ENCODE measurements around the gene NFE2L3. TPM values are rescaled to one million over a fixed set of nuclear protein-coding genes. Genes with fewer than 3 reads are reported as not detected.
"Not testable (repeated sequence)": the region's sequence is repeated elsewhere in the genome, so short reads cannot be mapped to it uniquely, and the experiment has no call there.

Gene NFE2L3
- total RNA-seq, 1 experiment from 2014 or later, result 110 TPM

DNA sequence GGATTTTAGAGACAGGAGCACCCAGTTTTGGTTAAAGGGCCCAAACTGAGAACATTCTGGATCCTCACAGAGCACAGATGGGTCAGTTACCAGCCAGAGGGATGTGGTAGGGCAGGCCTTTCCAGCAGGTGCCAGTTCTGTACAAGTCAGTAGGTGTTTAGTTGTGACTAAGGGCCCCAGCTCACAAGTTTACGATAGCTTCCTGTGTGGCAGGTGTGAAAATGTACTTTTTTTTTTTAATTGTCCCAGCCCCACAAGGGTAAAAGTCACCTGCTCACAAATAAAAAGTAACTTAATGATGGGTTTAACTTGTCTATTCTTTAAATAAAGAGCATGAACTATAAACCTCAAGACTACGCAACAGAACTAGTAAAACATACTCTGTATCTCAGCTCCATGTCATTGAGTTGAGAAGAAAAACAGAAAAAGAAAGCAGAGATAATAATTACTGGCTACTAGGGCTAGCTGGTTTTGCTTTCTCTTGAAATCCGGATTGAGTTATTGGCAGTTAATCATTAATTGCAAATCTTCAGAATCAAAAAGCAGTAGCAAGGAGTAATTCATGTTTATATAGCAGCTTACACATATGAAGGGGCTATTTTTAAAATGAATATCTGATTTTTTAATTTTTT is 15.4 kb downstream of the NFE2L3 start:
- no peak for DNase-seq (ENCODE audit: low spot score)

DNA sequence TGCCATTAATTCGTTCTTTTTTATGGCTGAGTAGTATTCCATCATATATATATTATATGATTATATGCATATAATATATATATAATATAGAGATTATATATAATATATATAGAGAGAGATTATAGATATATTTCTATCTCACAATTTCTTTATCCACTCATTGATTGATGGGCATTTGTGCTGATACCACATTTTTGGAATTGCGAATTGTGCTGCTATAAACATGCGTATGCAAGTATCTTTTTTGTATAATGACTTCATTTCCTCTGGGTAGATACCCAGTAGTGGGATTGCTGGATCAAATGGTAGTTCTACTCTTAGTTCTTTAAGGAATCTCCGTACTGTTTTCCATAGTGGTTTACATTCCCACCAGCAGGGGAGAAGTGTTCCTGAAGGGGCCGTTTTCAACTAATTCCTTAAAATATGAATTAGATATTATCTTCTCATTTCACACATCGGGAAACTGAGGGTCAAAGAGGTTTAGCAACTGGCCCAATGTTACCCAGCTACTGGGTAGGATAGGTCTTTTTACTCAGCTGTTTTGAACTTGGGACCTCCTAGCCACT is 16.5 kb downstream of the NFE2L3 start:
- DNase-seq (ENCODE audit: low spot score), result no peak

DNA sequence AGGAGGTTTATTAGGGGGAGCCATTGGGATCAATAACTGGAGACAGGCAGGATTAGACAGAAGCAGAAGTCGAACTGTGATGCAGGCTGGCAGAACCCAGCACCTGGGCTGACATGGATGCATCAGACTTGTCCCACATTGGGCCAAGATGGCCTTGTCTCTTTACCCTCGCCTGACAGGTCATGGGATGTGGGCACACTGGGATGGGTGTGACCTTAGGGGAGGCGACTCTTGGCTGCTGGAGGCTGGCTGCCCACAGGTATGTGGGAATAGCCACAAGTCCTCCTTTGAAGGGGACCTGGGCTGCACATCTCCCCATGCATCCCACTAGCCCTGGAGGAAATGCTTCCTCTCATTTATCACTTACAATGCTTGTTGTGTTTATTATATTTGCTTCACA is 17.3 kb downstream of the NFE2L3 start:
- no peak for DNase-seq (ENCODE audit: low spot score)

DNA sequence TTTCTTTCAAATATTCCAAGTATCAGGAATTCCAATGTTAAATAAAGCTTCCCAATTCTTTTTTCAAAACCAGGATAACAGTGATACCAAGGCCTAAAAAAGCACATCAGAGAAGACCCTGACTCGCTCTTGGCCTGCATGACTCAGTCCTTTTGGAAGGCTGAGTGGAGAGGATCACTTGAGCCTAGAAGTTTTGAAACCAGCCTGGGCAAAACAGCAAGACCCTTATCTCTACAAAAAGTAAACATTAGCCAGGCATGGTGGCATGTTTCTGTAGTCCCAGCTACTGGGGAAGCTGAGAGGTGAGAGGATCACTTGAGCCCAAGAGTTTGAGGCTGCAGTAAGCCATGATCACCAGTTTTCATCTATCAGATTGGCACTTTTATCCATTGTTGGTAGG is 18.7 kb downstream of the NFE2L3 start:
- no peak for DNase-seq (ENCODE audit: low spot score)

DNA sequence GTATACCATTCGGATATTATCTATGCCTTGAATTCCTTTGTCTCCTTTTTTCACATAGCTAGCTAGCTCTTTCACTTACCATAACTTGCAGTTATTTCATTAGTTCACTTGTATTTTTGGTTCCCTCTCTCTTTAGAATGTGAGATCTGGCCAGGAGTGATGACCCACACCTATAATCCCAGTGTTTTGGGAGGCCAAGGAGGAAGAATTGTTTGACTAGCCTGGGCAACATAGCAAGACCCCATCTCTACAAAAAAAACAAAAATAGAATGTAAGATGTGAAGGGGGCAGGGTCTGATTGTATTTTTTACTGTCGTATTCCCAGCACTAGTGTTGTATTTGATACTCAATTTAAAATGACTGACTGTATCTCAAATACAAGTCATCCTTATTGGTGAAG is 19.6 kb downstream of the NFE2L3 start:
- no peak for DNase-seq (ENCODE audit: low spot score)

DNA sequence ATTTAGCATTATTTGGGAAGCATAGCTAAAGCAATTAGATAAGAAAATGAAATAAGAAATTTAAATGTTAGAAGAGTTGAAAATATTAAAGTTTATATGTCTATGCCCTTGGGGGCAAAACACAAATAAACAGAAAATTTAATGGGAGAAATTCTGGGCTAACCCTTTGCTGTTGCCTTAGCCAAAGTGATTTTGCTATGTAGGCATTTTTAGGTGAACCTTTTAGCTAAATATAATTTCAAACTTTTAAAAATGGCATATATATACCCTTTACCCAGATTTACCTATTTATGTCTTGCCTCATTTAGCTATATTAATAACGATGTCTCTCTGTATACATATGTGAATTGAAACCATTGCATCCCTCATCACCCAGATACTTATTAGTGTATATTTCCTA is 20.1 kb downstream of the NFE2L3 start:
- no peak for DNase-seq (ENCODE audit: low spot score)

DNA sequence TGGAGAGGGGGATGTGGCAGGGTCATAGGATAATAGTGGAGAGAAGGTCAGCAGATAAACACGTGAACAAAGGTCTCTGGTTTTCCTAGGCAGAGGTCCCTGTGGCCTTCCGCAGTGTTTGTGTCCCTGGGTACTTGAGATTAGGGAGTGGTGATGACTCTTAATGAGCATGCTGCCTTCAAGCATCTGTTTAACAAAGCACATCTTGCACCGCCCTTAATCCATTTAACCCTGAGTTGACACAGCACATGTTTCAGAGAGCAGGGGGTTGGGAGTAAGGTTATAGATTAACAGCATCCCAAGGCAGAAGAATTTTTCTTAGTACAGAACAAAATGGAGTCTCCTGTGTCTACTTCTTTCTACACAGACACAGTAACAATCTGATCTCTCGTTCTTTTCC is 23.9 kb downstream of the NFE2L3 start:
- DNase-seq (ENCODE audit: low spot score), result not testable (repeated sequence)

DNA sequence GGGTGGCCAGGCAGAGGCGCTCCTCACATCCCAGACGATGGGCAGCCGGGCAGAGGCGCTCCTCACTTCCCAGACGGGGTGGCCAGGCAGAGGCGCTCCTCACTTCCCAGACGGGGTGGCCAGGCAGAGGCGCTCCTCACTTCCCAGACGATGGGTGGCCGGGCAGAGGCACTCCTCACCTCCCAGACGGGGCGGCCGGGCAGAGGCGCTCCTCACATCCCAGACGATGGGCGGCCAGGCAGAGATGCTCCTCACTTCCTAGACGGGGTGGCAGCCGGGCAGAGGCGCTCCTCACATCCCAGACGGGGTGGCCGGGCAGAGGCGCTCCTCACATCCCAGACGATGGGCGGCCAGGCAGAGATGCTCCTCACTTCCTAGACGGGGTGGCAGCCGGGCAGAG is 24.7 kb downstream of the NFE2L3 start:
- DNase-seq (ENCODE audit: low spot score), result not testable (repeated sequence)

DNA sequence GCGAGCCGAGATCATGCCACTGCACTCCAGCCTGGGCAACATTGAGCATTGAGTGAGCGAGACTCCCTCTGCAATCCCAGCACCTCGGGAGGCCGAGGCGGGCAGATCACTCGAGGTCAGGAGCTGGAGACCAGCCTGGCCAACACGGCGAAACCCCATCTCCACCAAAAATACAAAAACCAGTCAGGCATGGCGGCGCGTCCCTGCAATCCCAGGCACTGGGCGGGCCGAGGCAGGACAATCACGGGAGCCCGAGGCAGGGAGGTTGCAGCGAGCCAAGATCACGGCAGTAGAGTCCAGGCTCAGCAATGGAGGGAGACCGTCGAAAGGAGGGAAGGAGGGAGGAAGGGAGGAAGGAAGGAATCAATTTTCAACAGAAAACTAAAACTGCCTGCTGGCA is 25.3 kb downstream of the NFE2L3 start:
- not testable (repeated sequence) for DNase-seq (ENCODE audit: low spot score)

DNA sequence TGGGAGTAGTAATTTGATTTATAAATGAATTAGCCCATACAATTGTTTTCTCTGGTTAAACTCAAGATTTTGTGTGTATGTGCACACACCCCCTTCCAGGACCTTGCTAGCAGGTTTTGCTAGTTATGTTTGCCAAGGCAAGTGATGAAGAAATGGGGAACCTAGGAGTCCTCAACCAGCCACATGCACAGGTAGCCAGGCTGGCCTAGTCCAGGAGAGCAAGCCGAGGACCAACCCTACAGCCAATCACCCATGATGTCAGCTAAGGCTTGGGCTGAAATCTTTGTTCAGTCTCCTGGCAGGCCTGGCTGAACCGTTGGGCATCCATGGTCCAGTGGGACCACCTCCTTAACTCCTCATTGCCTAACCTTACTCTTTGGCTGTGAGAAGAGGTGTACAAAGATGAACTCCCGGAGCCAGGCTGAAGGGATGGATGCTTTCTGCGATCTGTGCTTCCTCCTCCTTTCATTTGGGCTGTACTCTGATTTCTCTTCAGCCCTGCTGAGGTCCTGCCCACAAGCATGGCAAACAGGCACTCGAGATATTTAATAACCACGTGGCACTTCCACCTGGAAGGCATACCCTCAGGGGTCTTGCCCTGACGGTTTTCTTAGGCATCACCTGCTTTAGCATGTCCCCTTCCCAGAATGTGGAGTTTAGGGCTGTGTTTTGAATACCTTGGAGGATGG is 26.4 kb downstream of the NFE2L3 start:
- no peak for DNase-seq (ENCODE audit: low spot score)

DNA sequence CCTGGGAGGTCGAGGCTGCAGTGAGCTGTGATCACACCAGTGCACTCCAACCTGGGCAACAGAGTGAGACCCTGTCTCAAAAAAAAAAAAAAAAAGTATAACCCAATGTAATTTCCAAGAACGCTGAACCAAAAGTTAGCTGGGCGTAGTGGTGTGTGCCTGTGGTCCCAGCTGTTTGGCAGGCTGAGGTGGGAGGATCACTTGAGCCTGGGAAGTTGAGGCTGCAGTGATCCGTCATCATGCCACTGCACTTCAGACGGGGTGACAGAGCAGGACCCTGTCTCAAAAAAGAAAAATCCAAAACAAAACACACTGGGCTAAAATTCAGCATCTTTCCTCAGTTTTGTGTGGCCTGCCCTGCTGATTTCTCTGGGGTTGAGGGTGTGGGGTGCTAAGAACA is 27.4 kb downstream of the NFE2L3 start:
- DNase-seq (ENCODE audit: low spot score), result no peak

DNA sequence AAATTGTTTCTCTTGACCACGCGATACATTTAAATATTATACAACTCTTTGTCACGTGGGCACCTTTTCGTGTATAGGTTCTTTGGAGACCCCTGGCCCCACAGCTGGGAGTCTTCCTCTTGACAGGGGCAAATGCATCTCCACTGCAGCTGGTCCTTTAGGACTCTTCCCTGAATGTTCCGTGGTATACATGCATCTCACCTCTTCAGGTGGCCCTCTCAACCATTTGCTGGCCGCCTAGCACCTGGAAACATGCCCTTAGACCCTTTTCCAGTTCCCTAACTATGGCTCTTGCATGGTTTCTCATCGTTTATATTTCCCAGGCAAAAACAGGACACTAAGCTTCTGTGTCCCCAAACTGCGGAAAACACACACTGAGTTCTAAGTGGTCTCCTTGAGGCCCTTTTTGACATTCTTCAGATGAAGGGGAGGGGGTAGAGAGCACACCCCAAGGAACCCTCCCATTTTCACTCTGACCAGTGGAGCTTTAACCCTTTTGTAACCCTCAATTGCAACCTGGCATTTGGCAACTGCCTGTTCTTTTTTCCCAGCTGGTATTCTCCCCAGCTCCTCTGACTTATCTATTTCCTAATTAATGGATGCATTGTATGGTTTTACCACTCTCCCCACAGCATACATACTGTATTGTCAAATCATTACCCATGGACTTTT is 28.0 kb downstream of the NFE2L3 start:
- no peak for DNase-seq (ENCODE audit: low spot score)

DNA sequence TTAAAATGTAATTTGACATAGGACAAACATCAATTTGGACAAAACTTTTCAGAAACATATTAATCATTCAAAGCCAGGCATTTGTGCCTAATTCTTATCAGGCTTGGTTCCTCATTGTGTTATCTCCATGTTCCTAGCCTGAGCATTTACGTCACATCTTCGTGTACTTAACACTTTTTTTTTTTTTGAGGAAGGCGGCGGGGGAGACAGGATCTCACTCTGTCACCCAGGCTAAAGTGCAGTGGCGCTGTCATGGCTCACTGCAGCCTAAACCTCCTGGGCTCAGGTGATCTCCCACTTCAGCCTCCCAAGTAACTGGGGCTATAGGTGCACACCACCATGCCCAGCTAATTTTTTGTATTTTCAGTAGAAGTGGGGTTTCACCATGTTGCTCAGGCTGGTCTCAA is 28.8 kb downstream of the NFE2L3 start:
- no peak for DNase-seq (ENCODE audit: low spot score)

DNA sequence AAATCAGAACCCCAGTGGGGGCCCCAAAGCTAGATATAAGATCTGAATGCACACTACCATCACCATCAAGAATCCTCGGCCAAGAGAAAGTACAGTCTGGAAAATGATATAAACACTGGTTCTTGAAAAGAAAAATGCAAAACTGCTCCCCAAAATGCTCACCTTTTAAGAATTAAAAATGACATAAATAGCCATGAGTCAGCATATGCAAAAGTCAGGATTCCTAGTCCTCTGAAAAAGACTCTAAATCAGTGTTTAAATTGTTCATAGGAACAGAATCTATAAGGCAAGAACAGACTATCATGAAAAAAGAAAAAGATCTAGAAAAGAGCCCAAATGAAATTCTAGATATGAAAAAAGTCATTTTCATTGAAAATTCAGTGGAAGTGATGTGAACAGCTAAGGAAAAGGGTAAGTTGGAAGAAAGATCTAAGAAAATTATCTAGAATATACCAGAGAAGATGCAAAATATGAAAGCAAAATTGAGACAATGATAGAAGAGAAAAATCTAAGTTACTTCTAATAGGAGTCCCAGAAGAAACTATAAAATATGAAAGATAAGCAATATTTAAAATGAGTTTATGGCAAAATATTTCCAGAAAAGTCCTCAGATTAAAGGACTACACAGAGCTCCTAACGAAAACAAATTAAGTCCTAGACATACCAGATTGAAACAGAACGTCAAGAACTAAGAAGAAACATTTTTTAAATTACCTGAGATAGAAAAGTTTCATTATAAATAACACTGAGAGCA is 29.7 kb downstream of the NFE2L3 start:
- DNase-seq (ENCODE audit: low spot score), result no peak

DNA sequence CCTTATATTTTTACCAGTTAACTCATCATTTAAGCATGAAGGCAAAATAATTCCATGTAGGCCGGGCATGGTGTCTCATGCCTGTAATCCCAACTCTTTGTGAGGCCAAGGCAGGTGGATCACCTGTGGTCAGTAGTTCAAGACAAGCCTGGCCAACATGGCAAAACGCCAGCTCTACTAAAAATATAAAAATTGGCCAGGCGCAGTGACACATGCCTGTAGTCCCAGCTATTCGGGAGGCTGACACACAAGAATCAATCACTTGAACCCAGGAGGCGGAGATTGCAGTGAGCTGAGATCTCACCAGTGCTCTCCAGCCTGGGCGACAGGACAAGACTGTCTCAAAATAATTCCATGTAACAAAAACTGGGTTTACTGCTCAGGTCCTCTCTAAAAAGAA is 30.3 kb downstream of the NFE2L3 start:
- DNase-seq (ENCODE audit: low spot score), result no peak

DNA sequence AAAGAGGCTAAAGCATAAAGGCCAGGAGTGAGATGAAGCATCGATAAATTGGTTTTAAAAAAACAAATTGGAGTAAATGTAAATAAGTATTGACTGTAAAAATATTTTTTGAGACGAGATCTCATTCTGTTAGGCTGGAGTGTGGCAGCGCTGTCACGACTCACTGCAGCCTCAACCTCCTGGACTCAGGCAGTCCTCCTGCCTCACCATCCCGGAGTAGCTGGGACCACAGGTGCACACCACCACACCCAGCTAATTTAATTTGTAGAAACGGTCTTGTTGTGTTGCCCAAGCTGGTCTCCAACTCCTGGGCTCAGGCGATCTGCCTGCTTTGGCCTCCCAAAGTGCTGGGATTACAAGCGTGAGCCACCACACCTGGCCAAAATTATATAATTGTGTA is 30.7 kb downstream of the NFE2L3 start:
- no peak for DNase-seq (ENCODE audit: low spot score)

DNA sequence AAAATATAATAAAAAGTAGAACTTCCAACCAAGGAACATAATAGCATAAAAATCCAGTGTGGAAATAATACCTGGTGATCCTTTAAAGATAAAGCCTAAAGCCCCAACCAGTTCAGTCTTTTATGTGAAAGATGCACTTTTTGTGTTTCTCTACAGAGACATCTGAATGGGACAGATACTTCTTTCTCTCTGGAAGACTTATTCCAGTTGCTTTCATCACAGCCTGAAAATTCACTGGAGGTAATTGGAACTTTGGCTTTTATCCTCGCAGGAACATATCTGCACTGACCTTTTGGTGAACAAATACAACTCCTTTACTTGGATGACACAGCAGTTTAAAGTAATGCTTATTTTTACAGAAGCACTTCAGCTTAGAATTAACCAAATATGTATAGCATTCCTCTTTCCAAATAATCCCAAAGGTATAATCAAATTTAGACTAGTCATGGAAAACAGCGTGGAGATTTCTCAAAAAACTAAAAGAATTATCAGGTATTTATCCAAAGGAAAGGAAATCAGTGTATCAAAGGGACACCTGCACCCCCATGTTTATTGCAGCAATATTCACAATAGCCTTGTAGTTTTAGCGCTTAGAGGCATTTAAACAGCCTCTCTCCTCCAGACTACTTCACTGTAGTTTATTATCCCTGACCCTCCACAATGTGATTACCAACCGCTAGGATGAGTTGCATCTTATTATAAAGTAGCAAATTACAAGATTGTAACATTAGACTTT is 31.7 kb downstream of the NFE2L3 start:
- DNase-seq (ENCODE audit: low spot score), result no peak

DNA sequence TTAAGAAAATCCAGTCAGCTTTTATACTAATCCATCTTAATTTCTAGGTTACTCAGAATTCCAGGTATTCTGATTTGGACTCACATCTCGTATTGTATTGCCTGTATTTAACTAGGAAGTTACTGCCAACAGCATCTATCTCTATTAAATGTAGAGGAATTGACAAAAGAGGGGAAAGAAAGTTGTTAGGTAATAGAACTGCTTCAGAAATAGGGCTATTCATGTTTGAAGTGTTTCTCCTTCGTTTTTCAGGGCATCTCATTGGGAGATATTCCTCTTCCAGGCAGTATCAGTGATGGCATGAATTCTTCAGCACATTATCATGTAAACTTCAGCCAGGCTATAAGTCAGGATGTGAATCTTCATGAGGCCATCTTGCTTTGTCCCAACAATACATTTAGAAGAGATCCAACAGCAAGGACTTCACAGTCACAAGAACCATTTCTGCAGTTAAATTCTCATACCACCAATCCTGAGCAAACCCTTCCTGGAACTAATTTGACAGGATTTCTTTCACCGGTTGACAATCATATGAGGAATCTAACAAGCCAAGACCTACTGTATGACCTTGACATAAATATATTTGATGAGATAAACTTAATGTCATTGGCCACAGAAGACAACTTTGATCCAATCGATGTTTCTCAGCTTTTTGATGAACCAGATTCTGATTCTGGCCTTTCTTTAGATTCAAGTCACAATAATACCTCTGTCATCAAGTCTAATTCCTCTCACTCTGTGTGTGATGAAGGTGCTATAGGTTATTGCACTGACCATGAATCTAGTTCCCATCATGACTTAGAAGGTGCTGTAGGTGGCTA is 32.5 kb downstream of the NFE2L3 start:
- peak; percentile 20 for DNase-seq (ENCODE audit: low spot score)

DNA sequence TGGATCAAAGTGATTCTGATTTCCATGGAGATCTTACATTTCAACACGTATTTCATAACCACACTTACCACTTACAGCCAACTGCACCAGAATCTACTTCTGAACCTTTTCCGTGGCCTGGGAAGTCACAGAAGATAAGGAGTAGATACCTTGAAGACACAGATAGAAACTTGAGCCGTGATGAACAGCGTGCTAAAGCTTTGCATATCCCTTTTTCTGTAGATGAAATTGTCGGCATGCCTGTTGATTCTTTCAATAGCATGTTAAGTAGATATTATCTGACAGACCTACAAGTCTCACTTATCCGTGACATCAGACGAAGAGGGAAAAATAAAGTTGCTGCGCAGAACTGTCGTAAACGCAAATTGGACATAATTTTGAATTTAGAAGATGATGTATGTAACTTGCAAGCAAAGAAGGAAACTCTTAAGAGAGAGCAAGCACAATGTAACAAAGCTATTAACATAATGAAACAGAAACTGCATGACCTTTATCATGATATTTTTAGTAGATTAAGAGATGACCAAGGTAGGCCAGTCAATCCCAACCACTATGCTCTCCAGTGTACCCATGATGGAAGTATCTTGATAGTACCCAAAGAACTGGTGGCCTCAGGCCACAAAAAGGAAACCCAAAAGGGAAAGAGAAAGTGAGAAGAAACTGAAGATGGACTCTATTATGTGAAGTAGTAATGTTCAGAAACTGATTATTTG is 33.3 kb downstream of the NFE2L3 start:
- DNase-seq (ENCODE audit: low spot score), result no peak

DNA sequence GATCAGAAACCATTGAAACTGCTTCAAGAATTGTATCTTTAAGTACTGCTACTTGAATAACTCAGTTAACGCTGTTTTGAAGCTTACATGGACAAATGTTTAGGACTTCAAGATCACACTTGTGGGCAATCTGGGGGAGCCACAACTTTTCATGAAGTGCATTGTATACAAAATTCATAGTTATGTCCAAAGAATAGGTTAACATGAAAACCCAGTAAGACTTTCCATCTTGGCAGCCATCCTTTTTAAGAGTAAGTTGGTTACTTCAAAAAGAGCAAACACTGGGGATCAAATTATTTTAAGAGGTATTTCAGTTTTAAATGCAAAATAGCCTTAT is 33.8 kb downstream of the NFE2L3 start:
- DNase-seq (ENCODE audit: low spot score), result no peak
